ENCODE measurements around the gene EHF. TPM values are rescaled to one million over a fixed set of nuclear protein-coding genes. Genes with fewer than 3 reads are reported as not detected.

EHF gene
- total and polyA plus RNA-seq, 2 of the 13 experiments (the other 11 are each of a cell fraction or from before 2014, with no cell fraction given), result 0.04 to 0.46 TPM

DNA sequence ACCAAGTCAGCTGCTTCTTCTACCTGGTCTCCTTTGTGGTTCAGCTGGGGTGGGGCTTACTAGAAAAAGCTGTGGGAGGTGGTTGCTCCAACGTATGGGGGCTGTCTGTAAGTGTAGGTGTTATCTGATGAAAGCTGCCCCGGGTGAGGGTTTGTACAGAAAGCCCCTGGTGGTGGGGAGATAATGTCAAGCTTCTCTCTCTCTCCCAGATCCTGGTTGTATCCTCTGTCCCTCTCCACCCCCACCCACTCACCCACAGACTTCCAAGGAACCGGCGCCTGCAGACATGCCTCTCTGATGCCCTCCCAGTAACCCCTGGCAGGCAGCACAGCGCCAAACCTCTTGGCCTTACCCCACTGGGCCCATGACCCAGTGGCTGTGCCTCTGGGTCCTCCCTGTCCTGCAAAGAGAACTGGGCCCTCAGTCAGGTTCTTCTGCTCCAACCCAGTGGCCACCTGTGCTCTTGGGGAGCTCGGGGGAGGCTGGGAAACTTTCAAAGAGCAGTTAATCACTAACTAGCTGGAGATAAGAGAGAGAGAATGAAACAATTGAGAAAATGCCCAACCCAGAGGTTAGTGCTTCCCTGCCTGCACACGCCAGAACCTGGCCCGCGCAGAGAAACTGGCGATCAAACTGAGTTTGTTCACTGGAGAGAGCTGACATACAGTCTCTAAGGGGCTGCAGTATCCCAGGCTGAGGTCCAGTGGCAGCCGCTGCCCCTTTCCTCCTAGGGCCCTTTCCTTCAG lies 20.4 kb upstream of the EHF start (continued):
- TF ChIP-seq, protein P1, sequence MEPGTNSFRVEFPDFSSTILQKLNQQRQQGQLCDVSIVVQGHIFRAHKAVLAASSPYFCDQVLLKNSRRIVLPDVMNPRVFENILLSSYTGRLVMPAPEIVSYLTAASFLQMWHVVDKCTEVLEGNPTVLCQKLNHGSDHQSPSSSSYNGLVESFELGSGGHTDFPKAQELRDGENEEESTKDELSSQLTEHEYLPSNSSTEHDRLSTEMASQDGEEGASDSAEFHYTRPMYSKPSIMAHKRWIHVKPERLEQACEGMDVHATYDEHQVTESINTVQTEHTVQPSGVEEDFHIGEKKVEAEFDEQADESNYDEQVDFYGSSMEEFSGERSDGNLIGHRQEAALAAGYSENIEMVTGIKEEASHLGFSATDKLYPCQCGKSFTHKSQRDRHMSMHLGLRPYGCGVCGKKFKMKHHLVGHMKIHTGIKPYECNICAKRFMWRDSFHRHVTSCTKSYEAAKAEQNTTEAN (CRISPR knock-in tag; conservative IDR thresholded peaks at IDR 0.05), result peak; percentile 58; the same call in 1 of the 2 replicates
- no peak for TF ChIP-seq ZNF605 (CRISPR knock-in tag; IDR thresholded peaks at IDR 0.05)
- TF ChIP-seq NFKBIZ (CRISPR knock-in tag; IDR thresholded peaks at IDR 0.05), result 0 out of 2 replicates have a peak, but pooled peaks have one; percentile 20
- 0 out of 2 replicates have a peak, but pooled peaks have one; percentile 71 for TF ChIP-seq CC2D1A (CRISPR knock-in tag; IDR thresholded peaks at IDR 0.05)
- TF ChIP-seq, protein P2, sequence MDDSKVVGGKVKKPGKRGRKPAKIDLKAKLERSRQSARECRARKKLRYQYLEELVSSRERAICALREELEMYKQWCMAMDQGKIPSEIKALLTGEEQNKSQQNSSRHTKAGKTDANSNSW (CRISPR knock-in tag; IDR thresholded peaks at IDR 0.05; ENCODE audit: borderline replicate concordance), result no peak
- TF ChIP-seq ATF7 (IDR thresholded peaks at IDR 0.05), result no peak
- 0 out of 2 replicates have a peak, but pooled peaks have one; percentile 12 for TF ChIP-seq ATF7 (CRISPR knock-in tag; IDR thresholded peaks at IDR 0.05)
- peak; percentile 89 for TF ChIP-seq POLR2AphosphoS5 (IDR thresholded peaks at IDR 0.05; ENCODE audit: low read depth, low read length)
- TF ChIP-seq ZSCAN31 (CRISPR knock-in tag; IDR thresholded peaks at IDR 0.05; ENCODE audit: low read depth), result peak; percentile 46; the same call in 1 of the 2 replicates
- peak; percentile 70; the same call in 1 of the 2 replicates for TF ChIP-seq CHD4 (IDR thresholded peaks at IDR 0.05; ENCODE audit: borderline replicate concordance, low read length)
- TF ChIP-seq, protein P3, sequence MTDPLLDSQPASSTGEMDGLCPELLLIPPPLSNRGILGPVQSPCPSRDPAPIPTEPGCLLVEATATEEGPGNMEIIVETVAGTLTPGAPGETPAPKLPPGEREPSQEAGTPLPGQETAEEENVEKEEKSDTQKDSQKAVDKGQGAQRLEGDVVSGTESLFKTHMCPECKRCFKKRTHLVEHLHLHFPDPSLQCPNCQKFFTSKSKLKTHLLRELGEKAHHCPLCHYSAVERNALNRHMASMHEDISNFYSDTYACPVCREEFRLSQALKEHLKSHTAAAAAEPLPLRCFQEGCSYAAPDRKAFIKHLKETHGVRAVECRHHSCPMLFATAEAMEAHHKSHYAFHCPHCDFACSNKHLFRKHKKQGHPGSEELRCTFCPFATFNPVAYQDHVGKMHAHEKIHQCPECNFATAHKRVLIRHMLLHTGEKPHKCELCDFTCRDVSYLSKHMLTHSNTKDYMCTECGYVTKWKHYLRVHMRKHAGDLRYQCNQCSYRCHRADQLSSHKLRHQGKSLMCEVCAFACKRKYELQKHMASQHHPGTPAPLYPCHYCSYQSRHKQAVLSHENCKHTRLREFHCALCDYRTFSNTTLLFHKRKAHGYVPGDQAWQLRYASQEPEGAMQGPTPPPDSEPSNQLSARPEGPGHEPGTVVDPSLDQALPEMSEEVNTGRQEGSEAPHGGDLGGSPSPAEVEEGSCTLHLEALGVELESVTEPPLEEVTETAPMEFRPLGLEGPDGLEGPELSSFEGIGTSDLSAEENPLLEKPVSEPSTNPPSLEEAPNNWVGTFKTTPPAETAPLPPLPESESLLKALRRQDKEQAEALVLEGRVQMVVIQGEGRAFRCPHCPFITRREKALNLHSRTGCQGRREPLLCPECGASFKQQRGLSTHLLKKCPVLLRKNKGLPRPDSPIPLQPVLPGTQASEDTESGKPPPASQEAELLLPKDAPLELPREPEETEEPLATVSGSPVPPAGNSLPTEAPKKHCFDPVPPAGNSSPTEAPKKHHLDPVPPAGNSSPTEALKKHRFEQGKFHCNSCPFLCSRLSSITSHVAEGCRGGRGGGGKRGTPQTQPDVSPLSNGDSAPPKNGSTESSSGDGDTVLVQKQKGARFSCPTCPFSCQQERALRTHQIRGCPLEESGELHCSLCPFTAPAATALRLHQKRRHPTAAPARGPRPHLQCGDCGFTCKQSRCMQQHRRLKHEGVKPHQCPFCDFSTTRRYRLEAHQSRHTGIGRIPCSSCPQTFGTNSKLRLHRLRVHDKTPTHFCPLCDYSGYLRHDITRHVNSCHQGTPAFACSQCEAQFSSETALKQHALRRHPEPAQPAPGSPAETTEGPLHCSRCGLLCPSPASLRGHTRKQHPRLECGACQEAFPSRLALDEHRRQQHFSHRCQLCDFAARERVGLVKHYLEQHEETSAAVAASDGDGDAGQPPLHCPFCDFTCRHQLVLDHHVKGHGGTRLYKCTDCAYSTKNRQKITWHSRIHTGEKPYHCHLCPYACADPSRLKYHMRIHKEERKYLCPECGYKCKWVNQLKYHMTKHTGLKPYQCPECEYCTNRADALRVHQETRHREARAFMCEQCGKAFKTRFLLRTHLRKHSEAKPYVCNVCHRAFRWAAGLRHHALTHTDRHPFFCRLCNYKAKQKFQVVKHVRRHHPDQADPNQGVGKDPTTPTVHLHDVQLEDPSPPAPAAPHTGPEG (CRISPR knock-in tag; IDR thresholded peaks at IDR 0.05), result 0 out of 2 replicates have a peak, but pooled peaks have one; percentile 50
- peak; percentile 35; the same call in 1 of the 2 replicates for TF ChIP-seq ZNF574 (CRISPR knock-in tag; IDR thresholded peaks at IDR 0.05)
- no peak for TF ChIP-seq SMAD1 (CRISPR knock-in tag; IDR thresholded peaks at IDR 0.05; ENCODE audit: borderline replicate concordance, low read depth)
- TF ChIP-seq, protein P4, sequence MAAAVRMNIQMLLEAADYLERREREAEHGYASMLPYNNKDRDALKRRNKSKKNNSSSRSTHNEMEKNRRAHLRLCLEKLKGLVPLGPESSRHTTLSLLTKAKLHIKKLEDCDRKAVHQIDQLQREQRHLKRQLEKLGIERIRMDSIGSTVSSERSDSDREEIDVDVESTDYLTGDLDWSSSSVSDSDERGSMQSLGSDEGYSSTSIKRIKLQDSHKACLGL (CRISPR knock-in tag; IDR thresholded peaks at IDR 0.05), result no peak
- TF ChIP-seq YY1 (IDR thresholded peaks at IDR 0.05; ENCODE audit: insufficient read depth, insufficient replicate concordance, low read depth, low read length), result peak; percentile 49
- peak; percentile 61 for TF ChIP-seq SALL2 (CRISPR knock-in tag; IDR thresholded peaks at IDR 0.05)

Data from HepG2 (cell line).